GM12878 (cell line): ENCODE data around the gene KIAA2012. TPM values are rescaled to one million over a fixed set of nuclear protein-coding genes. Genes with fewer than 3 reads are reported as not detected.

ENCODE experiments used
- ATAC-seq: fragments of 200-7000 bp; cut with Tn5 transposase; 3 replicates; pipeline ENCODE4 v1.9.1; 2020; ENCODE audit warnings: mild to moderate bottlenecking, moderate library complexity
- BruUV-seq: library from RNA; stranded (reverse); fragments of 400-500 nt; replicated peaks from 2 replicates; lab custom pipeline; 2021; lab: Mats Ljungman, UMichigan
- CTCF ChIA-PET: fragments of 300-600 bp; sonication (Branson Sonifier 250); formaldehyde crosslinking; extraction: SDS; loops from one replicate; lab custom pipeline; 2021; ENCODE audit warnings: inconsistent platforms; lab: Yijun Ruan, JAX
- POLR2A ChIA-PET: fragments of 350-600 bp; formaldehyde crosslinking; extraction: SDS; loops from one replicate; lab custom pipeline; 2021; ENCODE audit warnings: inconsistent platforms; lab: Charles Lee
- RAD21 ChIA-PET: fragments of 300-600 bp; sonication (Branson Sonifier 250); formaldehyde crosslinking; loops from one replicate; lab custom pipeline; 2023; ENCODE audit warnings: antibody characterized with exemption; ENCODE audit not compliant: unreplicated experiment; lab: Charles Lee
- SMC1A ChIA-PET: fragments of 300-600 bp; sonication (Branson Sonifier 250); formaldehyde crosslinking; loops from one replicate; lab custom pipeline; 2023; ENCODE audit not compliant: unreplicated experiment, uncharacterized antibody; lab: Charles Lee
- DNase-seq: peaks from one replicate; pipeline ENCODE4 v3.0.0-alpha.2; 2011; ENCODE audit warnings: low read depth, low spot score
- FAIRE-seq: peaks from 3 replicates; lab custom pipeline; 2011; peaks lifted over from hg19 to GRCh38; lab: Jason Lieb, UNC
- H2AFZ ChIP-seq: 2 replicates; pipeline ENCODE4 v1.6.0; 2011; ENCODE audit warnings: low read depth, low read length, control low read depth; ENCODE audit not compliant: control insufficient read depth
- H3K27ac ChIP-seq: 2 replicates; pipeline ENCODE4 v1.5.1; 2011; ENCODE audit warnings: control low read depth; ENCODE audit not compliant: control insufficient read depth, insufficient read depth
- H3K27me3 ChIP-seq, 2 experiments: replicated peaks in 1 of 2; 2 replicates each; pipeline versions ENCODE4 v1.6.0 to v1.6.1; 2011; ENCODE audit warnings: low read length in 1 of 2; ENCODE audit not compliant: control insufficient read depth in 2 of 2, insufficient read depth in 2 of 2
- H3K36me3 ChIP-seq, 2 experiments: 2 replicates each; pipeline ENCODE4 v1.5.1; 2011; ENCODE audit warnings: low read length in 1 of 2; ENCODE audit not compliant: control insufficient read depth in 2 of 2, insufficient read depth in 2 of 2
- H3K4me1 ChIP-seq: 2 replicates; pipeline ENCODE4 v1.6.1; 2011; ENCODE audit warnings: mild to moderate bottlenecking, low read length, moderate library complexity, mixed read lengths; ENCODE audit not compliant: control insufficient read depth, insufficient read depth
- H3K4me2 ChIP-seq: 2 replicates; pipeline ENCODE4 v1.6.0; 2011; ENCODE audit warnings: control low read depth; ENCODE audit not compliant: control insufficient read depth, insufficient read depth
- H3K4me3 ChIP-seq: fragments of 200-600 bp; sonication (generic); 2 replicates; pipeline ENCODE4 v1.5.1; 2016
- H3K79me2 ChIP-seq: 2 replicates; pipeline ENCODE4 v1.6.0; 2011; ENCODE audit warnings: low read length; ENCODE audit not compliant: control insufficient read depth, insufficient read depth
- H3K9ac ChIP-seq: 2 replicates; pipeline ENCODE4 v1.8.0; 2011; ENCODE audit warnings: low read length, control low read depth, mixed read lengths; ENCODE audit not compliant: control insufficient read depth, insufficient read depth
- H3K9me3 ChIP-seq: replicated peaks from 3 replicates; pipeline ENCODE4 v1.5.1; 2011; ENCODE audit warnings: mild to moderate bottlenecking, low read length; ENCODE audit not compliant: control insufficient read depth, insufficient read depth
- H4K20me1 ChIP-seq: 2 replicates; pipeline ENCODE4 v1.6.0; 2011; ENCODE audit not compliant: control insufficient read depth, insufficient read depth
- CHD1 ChIP-seq: IDR thresholded peaks from 2 replicates; pipeline ENCODE4 v1.6.1; 2012; ENCODE audit warnings: low read depth, low read length, improper control_type of control experiment
- CHD2 ChIP-seq: IDR thresholded peaks from 2 replicates; pipeline ENCODE4 v1.6.1; 2011; ENCODE audit warnings: low read depth, low read length, improper control_type of control experiment, borderline replicate concordance
- NFXL1 ChIP-seq: fragments of 450-650 bp; IDR thresholded peaks from 2 replicates; pipeline ENCODE4 v1.6.1; 2017; ENCODE audit warnings: antibody characterized with exemption, mild to moderate bottlenecking, borderline replicate concordance
- ZNF207 ChIP-seq: fragments of 450-650 bp; IDR thresholded peaks from 2 replicates; pipeline ENCODE4 v1.6.1; 2014; ENCODE audit warnings: antibody characterized with exemption, mild to moderate bottlenecking, borderline replicate concordance
- WGBS: methylation state at CpG from one replicate; pipeline ENCODE4 v1.1.6; 2016; ENCODE audit warnings: low lambda C conversion rate; ENCODE audit not compliant: insufficient replicate concordance, insufficient coverage; ENCODE audit errors: missing lambda C conversion rate; 5-methylcytosine and 5-hydroxymethylcytosine counted together
- in situ Hi-C: fragments of 300-500 bp; cut with MboI; formaldehyde crosslinking; loops from 9 replicates; pipeline ENCODE4 v1.14.3; 2018; ENCODE audit warnings: mixed read lengths
- intact Hi-C: fragments of 100-400 bp; cut with micrococcal nuclease; formaldehyde crosslinking; loops from one replicate; pipeline ENCODE4 v1.14.2; 2022; ENCODE audit not compliant: unreplicated experiment
- polyA plus RNA-seq, 11 experiments: library from polyadenylated mRNA; depleted of rRNA in 4 of 11; unstranded in 6 of 11; stranded (reverse) in 5 of 11; fragments of >200 nt; fragmentation: Nextera tagmentation in 4 of 11; fragmentation: Illumina TruSeq in 1 of 11; extraction: Ambion mirVana in 4 of 11; extraction: Trizol in 1 of 11; gene quantifications; 1 replicate in 1 of 11; 2 replicates in 10 of 11; pipeline versions ENCODE4 v1.2.1 to v1.2.3, GENCODE V29; 2011 to 2016; ENCODE audit warnings: inconsistent platforms in 2 of 11, missing spikeins in 2 of 11, low read depth in 1 of 11
- total RNA-seq, 4 experiments: library from RNA; depleted of rRNA in 3 of 4; stranded (reverse); fragments of >200 nt in 3 of 4; fragmentation: Illumina TruSeq in 1 of 4; extraction: Trizol in 1 of 4; gene quantifications; 2 replicates each; pipeline versions ENCODE4 v1.2.1 to v1.2.3, GENCODE V29; 2013 to 2021
- TF ChIP-seq, protein P1 (sequence below): IDR thresholded peaks from 2 replicates; pipeline ENCODE4 v1.6.1; 2011; ENCODE audit warnings: borderline replicate concordance, low read depth, mild to moderate bottlenecking, moderate library complexity, mixed read lengths, low read length; ENCODE audit not compliant: insufficient read depth; ENCODE audit errors: extremely low read length
- TF ChIP-seq, protein P2 (sequence below): IDR thresholded peaks from 2 replicates; pipeline ENCODE4 v1.6.1; 2011; ENCODE audit warnings: low read depth, low read length, improper control_type of control experiment, borderline replicate concordance

KIAA2012 gene
- total and polyA plus RNA-seq, 10 of the 15 experiments (the other 5 are each of a cell fraction or from before 2014, with no cell fraction given) = 0.03 TPM; not detected in 9

DNA sequence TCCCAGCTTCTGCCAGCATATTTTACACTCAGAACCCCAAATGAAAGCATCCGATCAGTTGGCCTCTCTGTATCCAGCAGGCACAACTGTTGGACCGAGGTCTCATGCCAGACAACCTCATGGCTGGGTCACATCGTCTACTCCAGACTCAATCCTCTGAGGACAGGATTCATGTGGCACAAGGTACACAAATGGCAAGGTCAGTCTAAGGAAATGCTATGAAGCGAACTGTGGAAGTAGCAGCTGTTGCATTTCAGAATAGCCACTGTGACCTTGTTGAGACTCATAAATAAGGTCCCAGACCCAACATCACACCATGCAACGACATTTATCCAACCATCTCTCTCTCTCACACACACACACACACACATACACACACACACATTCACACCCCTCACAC, 46.5 kb upstream of the KIAA2012 start:
- FAIRE-seq (no peak), ATAC-seq (no peak), DNase-seq (no peak)
- Histone ChIP-seq H3K9ac (no peak overlapping the region), H3K27me3 (peaks cover 0 to 4% of the 10 kb centered on the region in 2 experiments; a peak in 1 of 4 replicates), H3K4me1 (no peaks in the 10 kb centered on the region), H3K4me2 (no peak overlapping the region), H3K79me2 (no peaks in the 10 kb centered on the region), H3K4me3 (no peak overlapping the region), H4K20me1 (no peaks in the 10 kb centered on the region), H2AFZ (no peak overlapping the region), H3K9me3 (no peaks in the 10 kb centered on the region), H3K36me3 (no peaks in the 10 kb centered on the region), H3K27ac (no peak overlapping the region)
- intact Hi-C loops = no loop called here
- TF ChIP-seq CHD1 (no peak), NFXL1 (no peak), ZNF207 (no peak), CHD2 (no peak)
- TF ChIP-seq, protein P1, sequence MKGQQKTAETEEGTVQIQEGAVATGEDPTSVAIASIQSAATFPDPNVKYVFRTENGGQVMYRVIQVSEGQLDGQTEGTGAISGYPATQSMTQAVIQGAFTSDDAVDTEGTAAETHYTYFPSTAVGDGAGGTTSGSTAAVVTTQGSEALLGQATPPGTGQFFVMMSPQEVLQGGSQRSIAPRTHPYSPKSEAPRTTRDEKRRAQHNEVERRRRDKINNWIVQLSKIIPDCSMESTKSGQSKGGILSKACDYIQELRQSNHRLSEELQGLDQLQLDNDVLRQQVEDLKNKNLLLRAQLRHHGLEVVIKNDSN = no peak
- TF ChIP-seq, protein P2, sequence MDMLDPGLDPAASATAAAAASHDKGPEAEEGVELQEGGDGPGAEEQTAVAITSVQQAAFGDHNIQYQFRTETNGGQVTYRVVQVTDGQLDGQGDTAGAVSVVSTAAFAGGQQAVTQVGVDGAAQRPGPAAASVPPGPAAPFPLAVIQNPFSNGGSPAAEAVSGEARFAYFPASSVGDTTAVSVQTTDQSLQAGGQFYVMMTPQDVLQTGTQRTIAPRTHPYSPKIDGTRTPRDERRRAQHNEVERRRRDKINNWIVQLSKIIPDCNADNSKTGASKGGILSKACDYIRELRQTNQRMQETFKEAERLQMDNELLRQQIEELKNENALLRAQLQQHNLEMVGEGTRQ = no peak
- RAD21 ChIA-PET = no interaction called here
- POLR2A ChIA-PET = interaction anchor here (0.6 kb wide), 1 partner anchor 13 kb away, joined by 3 read pairs; no protein-coding TSS in a partner anchor
- in situ Hi-C loops = no loop called here
- CTCF ChIA-PET = interaction anchor here (0.8 to 1.1 kb wide), 2 partner anchors 8 kb away, joined by 3 read pairs; no protein-coding TSS in a partner anchor
- 45% methylated on average over 5 of the region's 5 CpGs for whole genome bisulfite sequencing
- BruUV-seq = no TSS peak
- SMC1A ChIA-PET = interaction anchor here (0.7 to 1.3 kb wide), 2 partner anchors 21 to 574 kb away, joined by 3 to 4 read pairs; no protein-coding TSS in a partner anchor
